DOHH2 (cell line): ENCODE results near the gene FBLN1.

Experiments
- EZH2phosphoT487 ChIP-seq: fragments of 200-600 bp; sonication (generic); IDR thresholded peaks from 2 replicates; pipeline ENCODE4 v1.6.1; 2017; ENCODE audit warnings: borderline replicate concordance, mild to moderate bottlenecking, antibody characterized with exemption, low read length, moderate library complexity, mixed read lengths
- TF ChIP-seq, protein P1 (sequence below): fragments of 200-600 bp; sonication (generic); IDR thresholded peaks from one replicate; pipeline ENCODE4 v1.5.1; 2014; ENCODE audit warnings: antibody characterized with exemption, mild to moderate bottlenecking, low read depth, low read length; ENCODE audit not compliant: poor library complexity, severe bottlenecking

DNA sequence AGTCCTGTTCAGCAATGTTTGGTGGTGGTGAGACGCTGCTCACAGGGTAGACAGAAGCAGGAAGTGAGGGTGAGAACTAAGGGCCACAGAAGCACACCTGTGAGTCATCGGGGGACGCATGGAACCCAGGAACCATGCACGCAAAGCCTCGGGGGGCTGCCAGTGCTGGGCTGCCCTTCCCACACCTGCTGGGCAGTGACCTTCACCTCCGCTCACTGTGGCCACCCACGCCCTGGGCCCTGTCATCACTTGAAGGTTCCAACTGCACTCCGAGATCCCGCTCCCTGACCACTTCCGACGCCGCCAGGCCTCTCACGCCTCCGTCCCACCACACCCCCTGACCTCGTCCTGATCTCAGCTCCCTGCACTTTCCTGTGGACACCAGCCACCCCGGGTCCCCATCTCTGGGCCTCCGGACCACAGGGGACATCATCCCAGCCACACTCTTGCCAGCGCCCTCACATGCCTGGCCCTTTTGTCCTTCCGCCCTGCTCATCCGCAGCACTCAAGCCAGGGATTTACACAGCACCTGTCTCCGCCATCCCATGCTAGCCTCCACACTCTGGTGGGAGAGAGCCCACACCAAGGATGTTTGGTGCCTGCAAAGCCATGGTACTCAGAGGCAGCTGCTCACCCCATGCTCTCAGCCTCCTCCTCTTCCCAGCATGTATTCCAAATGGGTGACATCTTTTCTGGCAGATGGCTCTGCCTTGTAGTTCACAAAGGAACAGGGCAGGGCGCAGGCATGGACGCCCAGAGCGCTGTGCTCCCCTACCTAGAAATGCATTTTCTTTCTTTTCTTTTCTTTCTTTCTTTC lies 145.8 kb downstream of the FBLN1 start:
- TF ChIP-seq, protein P1, sequence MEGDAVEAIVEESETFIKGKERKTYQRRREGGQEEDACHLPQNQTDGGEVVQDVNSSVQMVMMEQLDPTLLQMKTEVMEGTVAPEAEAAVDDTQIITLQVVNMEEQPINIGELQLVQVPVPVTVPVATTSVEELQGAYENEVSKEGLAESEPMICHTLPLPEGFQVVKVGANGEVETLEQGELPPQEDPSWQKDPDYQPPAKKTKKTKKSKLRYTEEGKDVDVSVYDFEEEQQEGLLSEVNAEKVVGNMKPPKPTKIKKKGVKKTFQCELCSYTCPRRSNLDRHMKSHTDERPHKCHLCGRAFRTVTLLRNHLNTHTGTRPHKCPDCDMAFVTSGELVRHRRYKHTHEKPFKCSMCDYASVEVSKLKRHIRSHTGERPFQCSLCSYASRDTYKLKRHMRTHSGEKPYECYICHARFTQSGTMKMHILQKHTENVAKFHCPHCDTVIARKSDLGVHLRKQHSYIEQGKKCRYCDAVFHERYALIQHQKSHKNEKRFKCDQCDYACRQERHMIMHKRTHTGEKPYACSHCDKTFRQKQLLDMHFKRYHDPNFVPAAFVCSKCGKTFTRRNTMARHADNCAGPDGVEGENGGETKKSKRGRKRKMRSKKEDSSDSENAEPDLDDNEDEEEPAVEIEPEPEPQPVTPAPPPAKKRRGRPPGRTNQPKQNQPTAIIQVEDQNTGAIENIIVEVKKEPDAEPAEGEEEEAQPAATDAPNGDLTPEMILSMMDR, result no peak
- no peak for TF ChIP-seq EZH2phosphoT487
